HG02759 (cell line): Measurements from ENCODE around the gene SASH1.

ENCODE experiments used
- ATAC-seq: cut with Tn5 transposase; IDR thresholded peaks from one replicate; pipeline ENCODE4 v1.9.1; 2021; ENCODE audit warnings: mild to moderate bottlenecking, moderate library complexity; ENCODE audit not compliant: unreplicated experiment

SASH1 gene

DNA sequence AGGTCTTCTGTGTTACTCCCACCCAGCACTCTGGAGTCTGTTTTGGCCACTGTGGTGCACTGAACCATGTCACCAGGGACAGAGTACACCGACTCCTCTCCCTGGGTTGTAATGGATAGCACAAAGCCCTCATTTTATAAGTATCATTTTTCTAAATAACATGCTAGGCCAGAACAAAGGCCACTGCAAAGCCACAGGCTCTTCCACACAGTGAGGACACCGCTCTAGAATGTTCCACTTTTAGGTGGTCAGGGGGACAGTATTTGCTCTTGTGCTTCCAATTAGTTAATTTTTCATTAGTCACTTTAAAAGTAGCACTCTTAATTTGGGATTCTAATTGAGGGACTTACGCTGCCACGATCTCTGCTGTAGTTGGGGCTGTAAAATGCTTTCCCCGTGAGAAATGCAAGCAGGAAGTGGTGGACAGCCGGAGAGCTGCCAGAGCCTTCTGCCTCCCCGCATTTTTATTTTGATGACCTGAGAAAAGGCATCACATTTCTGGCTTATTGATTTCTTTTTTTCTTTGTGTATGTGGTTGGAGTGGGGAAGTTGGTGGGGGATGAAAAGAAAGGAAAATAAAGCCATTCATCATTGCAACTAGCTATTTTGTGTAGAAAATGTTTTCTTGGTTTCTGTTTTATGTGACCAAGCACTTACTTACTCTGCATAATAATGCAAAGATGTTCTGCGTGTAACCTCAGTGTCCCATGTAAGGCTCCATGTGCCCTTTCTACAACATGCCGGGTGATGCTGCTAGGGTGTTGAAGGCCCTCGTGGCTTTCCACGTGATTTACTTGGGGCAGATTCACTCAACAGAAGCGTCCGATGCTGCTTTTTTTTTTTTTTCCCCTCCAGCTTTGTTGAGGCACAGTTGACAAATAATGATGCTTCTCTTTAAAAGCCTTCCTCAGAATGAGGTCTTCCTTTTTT, 195.9 kb downstream of the SASH1 start:
- no peak for ATAC-seq

DNA sequence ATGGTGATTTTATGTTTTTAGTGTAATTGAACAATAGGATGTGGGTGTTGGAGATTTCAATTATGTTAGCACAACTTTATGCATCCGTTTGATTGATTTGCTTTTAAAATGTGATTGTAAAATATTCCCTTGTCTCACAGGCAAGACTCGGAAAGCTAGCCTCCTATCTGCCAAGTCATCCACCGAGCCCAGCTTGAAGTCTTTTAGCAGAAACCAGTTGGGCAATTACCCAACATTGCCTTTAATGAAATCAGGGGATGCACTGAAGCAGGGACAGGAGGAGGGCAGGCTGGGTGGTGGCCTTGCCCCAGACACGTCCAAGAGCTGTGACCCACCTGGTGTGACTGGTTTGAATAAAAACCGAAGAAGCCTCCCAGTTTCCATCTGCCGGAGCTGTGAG, 200.9 kb downstream of the SASH1 start:
- ATAC-seq, result no peak

DNA sequence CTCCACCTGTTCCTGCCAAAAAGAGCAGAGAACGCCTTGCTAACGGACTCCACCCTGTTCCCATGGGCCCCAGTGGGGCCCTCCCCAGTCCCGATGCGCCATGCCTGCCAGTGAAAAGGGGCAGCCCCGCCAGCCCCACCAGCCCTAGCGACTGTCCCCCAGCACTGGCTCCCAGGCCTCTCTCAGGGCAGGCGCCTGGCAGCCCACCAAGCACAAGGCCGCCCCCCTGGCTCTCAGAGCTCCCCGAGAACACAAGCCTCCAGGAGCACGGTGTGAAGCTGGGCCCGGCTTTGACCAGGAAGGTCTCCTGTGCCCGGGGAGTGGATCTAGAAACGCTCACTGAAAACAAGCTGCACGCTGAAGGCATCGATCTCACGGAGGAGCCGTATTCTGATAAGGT, 201.8 kb downstream of the SASH1 start:
- no peak for ATAC-seq

DNA sequence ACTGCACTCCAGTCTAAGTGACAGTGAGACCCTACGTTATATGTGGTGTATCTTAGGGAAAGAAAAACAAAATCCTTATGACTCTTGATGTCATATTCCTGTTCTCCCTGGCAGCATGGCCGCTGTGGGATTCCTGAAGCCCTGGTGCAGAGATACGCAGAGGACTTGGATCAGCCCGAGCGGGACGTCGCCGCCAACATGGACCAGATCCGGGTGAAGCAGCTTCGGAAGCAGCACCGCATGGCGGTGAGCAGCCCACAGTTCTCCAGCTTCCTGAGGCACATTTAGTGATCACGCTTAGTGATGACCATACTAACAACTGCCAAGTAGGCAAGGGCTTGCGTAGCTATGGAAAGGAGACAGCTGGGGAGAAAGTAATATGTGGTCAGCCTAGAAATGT, 203.3 kb downstream of the SASH1 start:
- ATAC-seq, result no peak

DNA sequence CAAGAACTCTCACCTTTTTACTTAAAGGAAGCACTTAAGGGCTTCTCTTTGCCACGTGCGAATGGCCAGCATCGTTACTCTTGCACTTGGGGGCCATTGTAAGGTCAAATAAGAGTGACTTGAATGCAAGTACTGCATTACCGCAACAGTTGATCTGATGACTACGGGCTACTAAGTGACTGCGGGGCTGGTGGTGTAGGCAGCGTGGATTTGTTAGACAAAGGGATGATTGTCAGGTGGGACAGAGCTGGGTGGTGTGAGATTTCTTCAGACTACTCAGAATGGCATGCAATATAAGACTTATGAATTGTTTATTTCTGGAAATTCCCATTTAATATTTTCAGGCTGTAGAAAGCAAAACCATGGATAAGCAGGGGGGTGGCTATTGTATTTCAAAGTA, 204.5 kb downstream of the SASH1 start:
- ATAC-seq, result no peak

DNA sequence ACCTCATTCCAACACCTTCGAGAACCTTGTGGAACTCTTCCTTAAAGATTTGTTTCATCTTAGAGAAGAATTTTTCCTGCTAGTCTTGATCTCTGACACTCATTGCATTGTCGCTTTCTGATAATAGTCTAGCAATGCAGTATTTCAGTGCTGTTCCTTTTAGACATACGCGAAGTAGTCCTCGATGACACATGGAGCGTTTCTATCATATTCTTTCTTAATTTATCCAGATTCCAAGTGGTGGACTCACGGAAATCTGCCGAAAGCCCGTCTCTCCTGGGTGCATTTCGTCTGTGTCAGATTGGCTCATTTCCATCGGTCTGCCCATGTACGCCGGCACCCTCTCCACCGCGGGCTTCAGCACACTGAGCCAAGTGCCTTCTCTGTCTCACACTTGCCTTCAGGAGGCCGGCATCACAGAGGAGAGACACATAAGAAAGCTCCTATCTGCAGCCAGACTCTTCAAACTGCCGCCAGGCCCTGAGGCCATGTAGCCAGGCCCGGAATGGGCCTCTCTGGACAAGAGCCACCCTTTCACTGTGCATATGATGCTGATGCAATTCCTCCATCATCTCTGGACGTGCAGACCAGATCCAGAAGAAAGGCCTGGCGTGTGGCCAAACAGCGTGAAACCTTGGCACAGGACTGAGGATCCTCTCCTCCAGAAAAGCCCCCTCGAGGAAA, 205.6 kb downstream of the SASH1 start:
- no peak for ATAC-seq

DNA sequence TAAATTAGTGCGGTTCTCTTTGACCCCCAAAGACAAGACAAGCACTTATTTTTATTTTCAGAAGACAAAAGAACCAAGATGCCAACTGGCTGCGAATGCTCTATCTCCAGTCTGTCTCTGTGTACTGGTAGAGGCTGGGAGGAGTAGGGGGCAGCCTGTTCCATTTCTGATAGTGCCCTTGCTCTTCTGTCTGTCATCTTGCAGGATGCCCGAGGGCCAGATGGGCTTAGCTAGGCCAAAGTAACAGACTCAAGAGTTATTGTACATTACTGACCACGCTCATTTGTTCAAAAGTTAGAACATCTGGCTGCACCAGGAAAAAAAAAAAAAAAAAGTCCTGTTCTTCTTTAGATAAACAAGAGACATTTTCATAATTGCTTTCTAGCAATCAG, 206.1 kb downstream of the SASH1 start:
- no peak for ATAC-seq

DNA sequence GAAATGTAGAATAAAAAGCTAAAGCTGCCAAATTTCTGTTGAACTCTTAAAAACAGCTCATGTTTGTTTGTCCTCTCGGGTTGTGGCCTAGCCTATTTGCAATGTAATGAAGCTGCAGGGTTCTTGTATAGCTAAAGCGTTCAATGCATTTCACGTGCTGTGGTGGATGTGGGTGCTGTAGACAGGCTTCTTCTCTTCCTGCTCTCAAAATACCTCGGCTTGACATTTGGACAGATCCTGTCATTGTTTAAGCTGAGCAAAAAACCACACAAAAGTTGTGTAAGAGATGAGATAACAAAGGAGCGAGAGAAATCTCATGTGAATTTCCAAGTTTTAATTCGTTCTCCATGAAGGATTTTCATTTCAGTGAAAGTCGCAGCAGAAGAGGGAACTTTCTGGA, 207.9 kb downstream of the SASH1 start:
- ATAC-seq, result no peak

DNA sequence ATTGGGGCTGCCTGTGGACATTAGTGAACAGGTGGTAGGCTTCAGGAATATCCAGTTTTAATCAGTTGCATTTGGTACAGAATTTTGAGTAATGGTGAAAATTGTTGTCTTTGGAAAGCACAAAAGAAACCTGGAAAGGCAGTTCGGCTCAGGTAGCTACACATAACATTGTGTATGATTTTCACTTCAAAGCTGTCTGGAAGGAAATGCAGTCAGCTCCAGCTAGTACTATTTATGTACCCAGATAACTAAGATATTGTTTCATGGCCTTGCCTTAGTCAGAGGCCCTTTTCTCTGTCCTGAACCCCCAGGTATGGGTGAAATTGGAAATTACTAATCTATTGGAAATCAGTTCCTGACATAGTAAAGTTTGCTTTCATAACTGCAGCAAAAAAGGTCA, 208.6 kb downstream of the SASH1 start:
- ATAC-seq, result no peak

DNA sequence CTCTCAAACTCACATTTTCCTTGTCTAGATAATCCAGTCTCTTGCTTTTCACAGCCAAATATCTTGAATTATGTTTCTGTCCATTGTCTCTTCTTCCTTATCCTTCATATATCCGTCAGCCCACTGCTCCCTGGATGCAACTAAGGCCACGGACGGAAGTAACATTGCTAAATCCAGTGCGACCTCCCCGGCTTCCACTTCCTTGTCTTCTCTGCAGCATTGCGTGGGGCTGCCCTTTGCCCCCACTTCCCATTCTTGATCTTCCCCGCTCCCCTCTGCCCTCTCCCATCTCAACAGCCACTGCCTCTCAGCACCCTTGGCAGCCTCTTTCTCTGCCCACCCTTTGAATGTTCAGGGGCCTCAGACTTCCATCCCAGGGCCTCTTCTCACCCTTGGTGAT, 213.8 kb downstream of the SASH1 start:
- no peak for ATAC-seq

DNA sequence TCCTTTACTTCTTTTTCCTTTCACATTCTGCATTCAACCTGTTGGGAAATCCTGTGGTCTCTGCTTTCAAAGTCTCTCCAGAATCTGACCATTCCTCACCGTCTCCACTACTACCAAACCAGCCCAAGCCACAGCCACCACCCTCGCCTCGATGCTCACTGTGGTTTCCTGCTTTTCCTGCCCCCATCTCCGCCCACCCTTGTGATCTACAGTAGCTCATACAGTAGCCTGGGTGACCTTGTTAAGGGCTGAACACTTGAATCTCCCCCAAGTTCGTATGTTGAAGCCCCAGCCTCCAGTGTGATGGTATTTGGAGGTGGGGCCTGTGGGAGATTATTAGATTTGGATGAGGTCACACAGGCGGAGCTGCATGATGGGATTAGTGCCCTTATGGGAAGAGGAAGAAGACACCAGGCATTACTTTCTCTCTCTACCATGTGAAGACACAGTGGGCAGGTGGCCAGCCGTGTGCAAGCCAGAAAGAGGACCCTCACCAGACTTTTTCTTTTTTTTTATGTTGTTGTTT, 215.2 kb downstream of the SASH1 start:
- ATAC-seq, result no peak

DNA sequence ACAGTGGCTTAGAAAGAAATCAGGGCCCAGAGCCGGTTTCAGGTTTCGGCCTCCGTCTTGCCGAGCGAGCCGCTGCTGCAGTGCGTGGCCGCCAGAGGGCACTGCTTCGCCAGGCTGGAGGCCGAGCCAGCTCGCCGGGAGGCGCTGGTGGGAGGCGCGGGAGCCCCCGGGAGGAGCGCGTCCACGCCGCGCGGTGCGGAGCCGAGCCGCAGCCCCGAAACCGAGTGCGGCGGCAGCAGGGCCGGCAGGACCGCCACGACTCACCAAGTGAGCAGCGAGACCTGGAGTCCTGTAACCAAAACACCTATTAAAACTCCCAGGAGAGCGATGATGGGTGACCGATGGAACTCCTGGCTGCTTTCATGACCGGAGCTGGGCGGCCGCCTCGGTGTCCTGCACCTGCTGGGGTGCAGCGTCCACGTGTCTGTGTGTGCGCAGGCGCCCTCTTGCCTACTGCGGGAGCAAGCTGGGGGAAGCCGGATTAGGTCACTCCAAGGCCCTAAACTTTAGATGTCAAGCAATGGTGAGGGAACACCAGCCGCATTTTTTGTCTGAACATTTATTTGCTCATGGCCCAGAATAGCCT, 217.3 kb downstream of the SASH1 start:
- ATAC-seq, result peak; percentile 88

DNA sequence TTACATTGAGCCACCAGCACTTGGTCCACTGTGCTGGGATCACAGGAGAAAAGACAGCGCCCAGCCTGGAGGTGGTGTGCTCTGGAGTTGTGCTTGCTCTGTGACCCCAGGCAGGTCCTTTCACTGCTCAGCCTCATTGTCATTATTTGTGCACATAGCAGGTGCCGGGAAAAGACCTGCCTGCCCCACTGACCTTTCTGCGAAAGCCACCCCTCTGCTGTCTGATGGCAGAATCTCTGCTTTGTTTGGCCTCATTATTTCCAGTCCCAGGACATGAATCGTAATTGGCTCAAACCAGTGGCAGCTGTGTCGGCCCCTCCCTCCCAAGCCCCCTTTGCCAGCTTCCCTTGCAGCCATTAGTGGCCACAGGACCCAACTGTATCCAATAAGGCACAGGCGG, 219.0 kb downstream of the SASH1 start:
- ATAC-seq, result no peak

DNA sequence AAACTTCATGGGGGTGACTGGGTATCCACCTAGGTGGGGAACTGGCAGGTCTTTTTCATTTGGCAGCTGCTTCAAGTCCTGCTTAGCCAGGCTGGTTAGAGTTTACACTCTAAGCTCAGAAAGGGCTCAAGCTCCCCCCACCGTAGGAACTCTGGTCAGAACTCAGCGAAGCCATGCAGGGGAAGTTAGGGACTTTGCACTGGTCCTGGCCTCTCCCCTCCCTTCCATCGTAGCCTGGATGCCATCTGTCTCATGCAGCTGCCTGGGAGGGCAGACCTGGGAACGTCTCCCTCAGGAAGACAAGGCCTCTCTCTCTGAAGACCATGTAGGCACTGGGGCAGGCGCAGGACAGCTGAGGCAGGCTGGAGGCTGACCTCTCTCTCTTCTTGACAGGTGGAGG, 220.4 kb downstream of the SASH1 start:
- ATAC-seq, result no peak

DNA sequence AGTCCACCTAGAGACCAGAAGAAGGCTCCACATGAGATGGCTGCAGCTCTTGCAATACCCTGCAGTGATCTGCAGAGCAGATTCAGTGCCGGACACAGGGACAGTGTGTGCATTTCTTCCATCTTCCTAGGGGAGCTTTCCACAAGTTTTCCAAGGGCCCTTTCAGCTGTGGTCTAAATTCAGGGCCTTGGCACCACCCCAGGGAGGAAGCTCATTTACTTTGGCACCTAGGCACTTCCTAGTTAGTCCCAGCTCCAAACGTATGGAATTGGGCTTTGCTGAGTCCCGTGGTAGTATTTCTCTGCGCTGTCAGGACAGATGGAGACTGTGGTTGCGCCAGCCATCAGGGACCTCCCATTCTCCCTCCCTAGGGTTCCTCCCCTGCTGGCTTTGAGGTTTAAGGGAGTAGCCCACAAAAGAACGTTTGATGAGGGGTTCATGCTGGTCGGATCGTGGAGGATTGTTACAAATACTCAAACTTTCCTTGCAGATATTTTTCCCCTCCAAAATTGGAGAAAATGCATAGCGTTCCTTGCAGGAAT, 221.9 kb downstream of the SASH1 start:
- ATAC-seq, result no peak

DNA sequence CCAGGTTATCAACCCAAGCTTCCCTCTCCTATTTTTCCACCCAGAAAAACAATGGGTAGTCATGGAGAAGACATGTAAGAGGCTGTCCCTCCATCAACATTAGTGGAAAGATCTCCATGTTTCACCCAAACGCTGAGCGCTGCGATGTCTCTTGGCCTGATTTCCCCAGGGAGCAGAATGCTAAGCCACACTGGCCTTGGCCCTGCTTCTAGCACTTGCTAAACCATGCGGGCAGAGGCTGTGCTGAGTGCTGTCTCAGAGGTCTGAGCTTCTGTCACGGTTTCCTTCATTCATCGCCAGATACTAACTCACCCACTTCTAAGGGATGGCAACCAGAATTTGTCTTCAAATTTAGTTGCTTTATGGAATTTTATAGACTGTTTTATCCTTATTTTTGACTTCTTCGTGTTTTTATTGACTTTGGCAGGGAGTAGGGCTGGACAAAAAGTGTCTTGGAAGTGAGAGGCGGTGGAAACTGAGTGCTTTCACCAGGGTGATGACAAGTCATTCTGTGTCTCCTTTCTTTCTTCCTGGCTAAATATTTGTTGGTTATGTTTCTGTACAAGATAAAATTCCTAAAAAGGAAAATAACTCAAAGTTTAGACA, 222.8 kb downstream of the SASH1 start:
- no peak for ATAC-seq

DNA sequence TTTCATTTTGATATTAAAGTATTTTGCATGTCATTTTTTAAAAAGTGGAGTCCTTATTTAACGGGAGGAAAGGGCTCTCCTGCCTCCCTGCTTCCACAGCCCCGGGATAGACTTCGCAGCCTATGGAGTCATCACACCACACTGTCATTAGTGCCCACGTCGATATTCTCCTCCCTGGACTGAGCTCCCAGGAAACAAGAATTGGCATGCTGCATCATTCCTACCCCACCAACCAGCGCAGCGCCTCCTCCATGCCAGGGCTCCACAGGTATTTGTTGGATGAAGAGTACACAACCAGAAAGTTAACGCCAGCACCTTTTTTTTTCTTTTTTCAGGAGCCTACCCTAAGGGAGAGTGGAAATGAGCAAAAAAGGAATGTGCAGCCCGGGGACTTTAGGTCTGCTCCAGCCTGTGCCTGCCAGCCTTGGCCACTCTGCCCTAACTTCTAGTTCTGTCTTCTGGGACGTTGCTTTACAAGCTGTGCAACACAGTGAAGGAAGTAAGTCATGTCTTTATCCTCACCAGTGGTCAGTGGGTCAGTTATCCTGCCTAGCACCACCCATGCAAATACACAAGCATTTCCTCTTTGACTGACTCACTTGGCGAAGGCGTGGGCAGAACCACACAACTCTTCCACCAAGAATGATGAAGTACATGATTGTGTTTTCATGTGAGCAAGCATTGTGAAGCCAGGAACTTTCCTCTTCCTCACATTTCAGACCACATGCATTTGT, 223.5 kb downstream of the SASH1 start:
- ATAC-seq, result peak; percentile 80

DNA sequence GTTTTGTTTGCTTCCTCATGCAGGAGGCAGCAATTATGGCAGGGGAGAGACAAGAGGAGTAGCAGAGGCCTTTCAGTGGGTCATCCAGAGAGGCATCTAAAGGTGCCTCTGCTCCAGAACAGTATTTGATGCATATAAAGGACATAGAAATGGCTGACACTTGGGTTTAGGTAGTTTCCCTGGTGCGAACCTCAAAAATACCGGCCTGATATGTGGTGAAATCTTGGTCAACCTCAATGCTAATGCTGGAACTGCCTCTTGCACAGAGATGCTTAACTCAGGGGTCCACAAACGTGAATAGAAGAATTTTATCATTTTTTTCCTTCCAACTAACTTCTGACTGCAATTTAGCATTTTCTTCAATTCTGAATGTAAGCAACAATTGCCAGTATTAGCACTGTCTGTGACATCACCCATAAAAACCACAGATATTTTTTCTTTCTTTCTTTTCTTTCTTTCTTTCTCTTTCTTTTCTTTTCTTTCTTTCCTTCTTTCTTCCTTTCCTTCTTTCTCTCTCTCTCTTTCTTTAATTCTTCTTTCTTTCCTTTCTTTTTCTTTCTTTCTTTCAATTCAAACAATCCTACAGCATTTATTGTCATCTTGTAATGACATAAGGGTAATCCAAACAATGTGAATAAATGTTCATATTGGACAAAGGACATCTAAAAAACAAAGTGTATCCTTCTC, 224.2 kb downstream of the SASH1 start:
- peak; percentile 66 for ATAC-seq

DNA sequence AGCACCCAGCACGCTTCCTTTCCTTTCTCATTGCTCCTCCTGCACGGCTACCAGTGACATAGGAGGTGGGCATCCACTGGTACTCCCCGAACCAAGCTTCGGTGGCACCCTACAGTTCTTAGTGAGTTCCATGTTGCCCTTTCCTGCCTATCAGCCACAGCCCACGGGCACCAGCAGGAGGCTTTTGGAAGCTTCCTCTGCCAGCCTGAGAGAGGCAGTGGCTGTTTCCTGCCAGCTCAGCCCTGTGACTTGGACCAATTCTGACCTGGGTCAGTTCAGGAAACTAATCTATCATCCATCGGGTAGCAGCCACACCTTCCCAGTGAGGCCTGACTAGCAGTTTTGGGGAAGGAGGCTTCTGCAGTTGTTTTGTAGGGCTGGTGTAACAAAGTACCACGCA, 227.8 kb downstream of the SASH1 start:
- no peak for ATAC-seq
